GM12875 (cell line): ENCODE data around the gene FMN1.

Experiments used
- H3K4me3 ChIP-seq: one replicate; pipeline ENCODE4 v1.5.1; 2011; ENCODE audit warnings: low read depth, low read length, control low read depth
- TF ChIP-seq, protein P1 (sequence below): IDR thresholded peaks from 2 replicates; pipeline ENCODE4 v1.5.1; 2011; ENCODE audit warnings: low read depth, mild to moderate bottlenecking, control low read depth, inconsistent platforms, low read length, moderate library complexity, borderline replicate concordance; ENCODE audit not compliant: insufficient read depth

The FMN1 gene

DNA sequence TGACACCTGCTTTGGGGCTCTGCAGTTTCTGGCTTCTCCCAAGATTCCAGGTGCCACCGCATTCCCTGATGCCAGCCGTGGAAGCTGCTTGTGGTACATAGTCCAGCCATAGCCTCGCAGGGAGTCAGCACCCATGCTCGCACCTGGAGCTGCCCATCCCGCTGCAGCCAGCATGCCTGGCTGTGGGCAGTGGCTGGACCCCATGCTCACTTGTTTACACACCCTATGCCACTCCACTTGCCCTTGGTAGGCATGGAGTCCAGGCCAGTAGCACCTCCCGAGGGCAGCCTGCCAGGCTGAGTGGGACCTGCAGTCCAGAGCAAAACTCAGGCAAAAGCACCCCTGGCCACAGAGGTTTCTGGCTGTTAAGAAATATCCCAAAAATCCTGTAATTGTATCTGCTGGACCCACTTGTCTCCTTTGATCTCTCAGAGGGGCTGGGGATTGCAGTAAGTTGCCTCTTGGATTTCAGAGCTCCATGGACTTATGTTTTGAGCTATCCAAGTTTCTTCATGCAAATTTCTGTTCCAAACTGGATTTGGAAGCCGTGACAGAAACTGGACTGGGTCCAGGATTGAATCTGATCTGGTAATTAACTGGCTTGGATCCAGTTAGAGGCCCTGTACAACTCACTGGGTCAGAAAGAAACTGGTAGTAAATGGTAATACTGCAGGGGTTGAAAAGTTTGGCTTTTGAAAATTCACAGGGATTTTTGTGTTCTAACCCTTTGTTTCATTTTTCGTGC lies 149.3 kb downstream of the FMN1 start:
- TF ChIP-seq, protein P1, sequence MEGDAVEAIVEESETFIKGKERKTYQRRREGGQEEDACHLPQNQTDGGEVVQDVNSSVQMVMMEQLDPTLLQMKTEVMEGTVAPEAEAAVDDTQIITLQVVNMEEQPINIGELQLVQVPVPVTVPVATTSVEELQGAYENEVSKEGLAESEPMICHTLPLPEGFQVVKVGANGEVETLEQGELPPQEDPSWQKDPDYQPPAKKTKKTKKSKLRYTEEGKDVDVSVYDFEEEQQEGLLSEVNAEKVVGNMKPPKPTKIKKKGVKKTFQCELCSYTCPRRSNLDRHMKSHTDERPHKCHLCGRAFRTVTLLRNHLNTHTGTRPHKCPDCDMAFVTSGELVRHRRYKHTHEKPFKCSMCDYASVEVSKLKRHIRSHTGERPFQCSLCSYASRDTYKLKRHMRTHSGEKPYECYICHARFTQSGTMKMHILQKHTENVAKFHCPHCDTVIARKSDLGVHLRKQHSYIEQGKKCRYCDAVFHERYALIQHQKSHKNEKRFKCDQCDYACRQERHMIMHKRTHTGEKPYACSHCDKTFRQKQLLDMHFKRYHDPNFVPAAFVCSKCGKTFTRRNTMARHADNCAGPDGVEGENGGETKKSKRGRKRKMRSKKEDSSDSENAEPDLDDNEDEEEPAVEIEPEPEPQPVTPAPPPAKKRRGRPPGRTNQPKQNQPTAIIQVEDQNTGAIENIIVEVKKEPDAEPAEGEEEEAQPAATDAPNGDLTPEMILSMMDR: no peak
- no peak overlapping the region for H3K4me3 ChIP-seq

DNA sequence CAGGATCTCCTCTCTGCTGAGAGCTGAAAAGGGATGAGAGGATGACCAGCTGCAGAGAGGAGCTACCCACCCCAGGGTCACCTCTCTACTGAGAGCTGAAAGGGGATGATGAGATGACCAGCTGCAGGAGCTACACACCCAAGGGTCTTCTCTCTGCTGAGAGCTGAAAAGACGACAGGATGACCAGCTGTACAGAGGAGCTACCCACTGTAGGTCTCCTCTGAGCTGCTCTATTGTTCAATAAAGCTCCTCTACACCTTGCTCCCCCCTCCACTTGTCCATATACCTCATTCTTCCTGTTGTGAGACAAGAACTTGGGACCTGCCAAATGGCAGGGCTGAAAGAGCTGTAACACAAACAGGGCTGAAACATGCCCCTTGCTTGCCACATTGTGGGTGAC lies 149.9 kb downstream of the FMN1 start:
- TF ChIP-seq, protein P1: no peak
- no peak overlapping the region for H3K4me3 ChIP-seq

DNA sequence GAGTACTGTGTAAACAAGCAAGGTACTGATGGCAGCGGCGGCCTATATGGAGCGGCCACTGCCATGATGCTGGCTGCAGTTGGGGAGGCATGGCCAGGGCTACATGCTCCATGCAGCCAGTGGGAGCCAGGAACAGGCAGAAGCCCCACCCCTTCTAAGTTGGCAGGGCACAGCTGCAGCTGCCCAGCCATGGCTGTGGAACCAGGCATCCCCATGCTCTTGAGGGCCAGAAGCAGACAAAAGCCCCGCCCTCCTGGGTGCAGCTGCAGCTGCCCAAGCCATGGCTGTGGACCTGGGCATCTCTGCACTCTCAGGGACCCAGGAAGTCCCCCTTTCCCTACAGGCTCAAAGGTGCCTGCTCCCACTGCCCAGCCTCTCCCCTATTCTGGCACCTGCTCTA lies 150.9 kb downstream of the FMN1 start:
- H3K4me3 ChIP-seq: no peak overlapping the region
- TF ChIP-seq, protein P1: no peak

DNA sequence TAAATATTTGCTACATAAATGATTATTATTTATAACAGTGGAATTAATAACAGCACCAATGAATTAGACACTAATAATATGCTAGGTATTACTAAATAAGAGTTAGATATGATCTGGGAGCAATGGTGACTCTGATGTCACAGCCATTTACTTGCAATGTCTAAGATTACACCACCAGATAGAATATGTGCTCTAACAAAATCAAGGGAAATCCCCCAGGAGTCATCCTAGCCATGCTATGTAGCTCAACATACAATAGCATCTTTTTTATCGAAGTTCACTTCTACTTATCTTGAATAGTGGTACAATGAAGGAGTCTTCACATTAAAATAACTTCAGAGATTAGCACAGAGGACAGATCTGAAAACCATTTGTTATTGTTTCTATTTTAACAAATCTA lies 154.0 kb downstream of the FMN1 start:
- H3K4me3 ChIP-seq: no peak overlapping the region

DNA sequence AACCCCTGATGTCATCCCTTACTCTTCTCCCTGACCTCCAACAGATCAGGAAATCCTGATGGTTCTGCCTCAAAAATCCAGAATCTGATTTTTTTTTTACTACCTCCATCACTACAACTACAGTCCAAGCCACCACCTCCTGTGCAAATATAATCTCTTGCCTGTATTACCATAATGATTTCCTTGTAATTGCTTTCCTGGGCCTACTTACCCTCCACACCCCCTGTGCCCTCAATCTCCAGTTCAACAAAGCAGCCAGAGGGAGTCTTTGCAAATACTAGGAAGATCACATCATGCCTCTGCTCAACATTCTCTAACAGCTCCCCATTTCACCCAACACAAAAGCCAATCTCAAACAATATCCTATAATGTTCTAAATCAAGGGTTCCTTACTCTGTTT lies 159.9 kb downstream of the FMN1 start:
- TF ChIP-seq, protein P1: no peak
- no peak overlapping the region for H3K4me3 ChIP-seq

More for the DNA sequence above, 154.0 kb downstream of the FMN1 start:
- TF ChIP-seq, protein P1: no peak

DNA sequence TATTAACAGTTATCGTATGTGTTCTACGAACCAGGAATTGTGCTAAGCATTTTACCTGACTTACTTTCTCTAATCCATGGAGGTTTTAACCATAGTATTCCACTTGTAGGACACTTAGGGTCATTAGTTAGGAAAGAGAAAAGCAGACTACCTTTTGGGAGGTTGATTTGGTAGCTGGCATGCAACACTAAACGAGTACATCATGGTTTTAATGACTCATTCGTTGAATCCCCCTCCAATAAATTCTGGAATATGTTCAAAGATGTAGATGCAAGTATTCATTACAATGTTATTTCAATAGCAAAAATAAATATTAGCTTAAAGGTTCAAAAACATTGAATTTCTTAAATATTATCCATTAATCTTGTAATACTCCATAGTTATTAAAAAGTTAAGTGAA lies 162.5 kb downstream of the FMN1 start:
- TF ChIP-seq, protein P1: no peak
- no peak overlapping the region for H3K4me3 ChIP-seq

DNA sequence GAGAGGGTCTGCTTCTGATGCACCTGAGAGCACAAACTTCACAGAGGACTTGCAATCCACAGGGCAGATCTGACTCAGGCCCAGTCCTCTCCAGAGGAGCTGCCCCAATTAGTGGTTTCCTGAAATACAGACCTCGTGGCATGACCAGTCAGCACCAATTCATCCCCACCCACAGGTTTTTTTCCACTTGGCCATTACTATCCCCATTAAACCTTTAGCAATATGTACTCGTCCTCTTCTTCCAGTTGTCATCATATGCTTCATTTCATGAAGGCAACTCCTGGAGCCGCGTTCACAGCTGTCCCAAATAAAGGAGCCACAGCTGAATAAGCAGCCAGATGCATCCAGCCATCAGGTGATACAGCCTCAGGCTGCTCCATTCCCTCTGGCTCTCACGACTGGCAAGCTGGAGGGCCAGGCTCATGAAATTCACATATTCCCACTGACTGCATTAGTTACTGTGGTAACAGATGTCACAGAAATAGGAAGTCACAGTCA lies 163.1 kb downstream of the FMN1 start:
- no peak overlapping the region for H3K4me3 ChIP-seq
- TF ChIP-seq, protein P1: no peak
